ENCODE data around the gene SLC35F6. TPM values are rescaled to one million over a fixed set of nuclear protein-coding genes. Genes with fewer than 3 reads are reported as not detected.
"Not testable (repeated sequence)": the region's sequence is repeated elsewhere in the genome, so short reads cannot be mapped to it uniquely, and the experiment has no call there.

The SLC35F6 gene
- total and polyA plus RNA-seq, 5 donors = 18.8 to 34.3 (median 25.4) TPM

- intact Hi-C loops (cut with DNase I) = no loop called here
- WGBS = 92% methylated on average over 3 of the region's 3 CpGs
- no peaks in the 10 kb centered on the region for H3K9me3 ChIP-seq (ENCODE audit: control insufficient read depth, low read length)
- no peak overlapping the region for H3K4me3 ChIP-seq (ENCODE audit: low read length)
- ATAC-seq (peak in 1 of 2 donors; percentile 11), DNase-seq (no peak)
- H3K27ac ChIP-seq (ENCODE audit: low read length) = no peak overlapping the region
- no peaks in the 10 kb centered on the region for H3K4me1 ChIP-seq (ENCODE audit: control insufficient read depth, insufficient read depth, low read length)
- H3K27me3 ChIP-seq (ENCODE audit: control insufficient read depth, insufficient read depth) = no peaks in the 10 kb centered on the region
Observed at GRCh38 chr2:26812731-26813130, 48.6 kb downstream of the SLC35F6 start.

DNA sequence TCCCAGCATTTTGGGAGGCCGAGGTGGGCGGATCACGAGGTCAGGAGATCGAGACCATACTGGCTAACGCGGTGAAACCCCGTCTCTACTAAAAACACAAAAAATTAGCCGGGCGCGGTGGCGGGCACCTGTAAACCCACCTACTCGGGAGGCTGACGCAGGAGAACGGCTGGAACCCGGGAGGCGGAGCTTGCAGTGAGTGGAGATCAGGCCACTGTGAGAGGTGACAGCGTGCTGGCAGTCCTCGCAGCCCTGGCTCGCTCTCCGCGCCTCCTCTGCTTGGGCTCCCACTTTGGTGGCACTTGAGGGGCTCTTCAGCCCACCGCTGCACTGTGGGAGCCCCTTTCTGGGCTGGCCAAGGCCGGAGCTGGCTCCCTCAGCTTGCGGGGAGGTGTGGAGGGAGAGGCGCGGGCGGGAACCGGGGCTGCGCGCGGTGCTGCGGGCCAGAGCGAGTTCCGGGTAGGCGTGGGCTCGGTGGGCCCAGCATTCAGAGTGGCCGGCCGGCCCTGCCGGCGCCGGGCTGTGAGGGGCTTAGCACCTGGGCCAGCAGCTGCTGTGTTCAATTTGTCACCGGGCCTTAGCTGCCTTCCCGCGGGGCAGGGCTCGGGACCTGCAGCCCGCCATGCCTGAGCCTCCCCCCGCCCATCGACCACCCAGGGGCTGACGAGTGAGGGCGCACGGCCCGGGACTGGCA lies 50.1 kb downstream of the SLC35F6 start:
- intact Hi-C loops (cut with DNase I) = not testable (repeated sequence)

DNA sequence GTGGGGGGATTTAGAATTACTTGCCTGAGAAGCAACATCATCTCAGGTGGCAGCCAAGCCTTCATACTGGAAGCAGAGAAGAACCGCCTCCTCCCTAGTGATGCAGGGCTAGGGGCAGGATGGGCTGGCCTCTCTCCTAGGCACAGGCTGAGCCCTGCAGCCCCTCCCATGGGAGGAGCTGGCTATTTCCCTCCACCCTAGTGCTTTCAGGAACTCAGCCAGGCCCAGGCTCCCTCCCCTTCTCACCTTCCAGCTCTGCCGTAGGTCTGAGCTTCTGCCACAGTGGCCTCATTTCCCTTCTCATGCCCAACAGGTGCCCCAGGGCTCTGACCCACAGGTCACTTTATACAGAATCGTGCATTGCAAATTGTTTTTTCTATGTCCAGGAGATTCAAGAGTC lies 52.8 kb downstream of the SLC35F6 start:
- no peaks in the 10 kb centered on the region for H3K27me3 ChIP-seq (ENCODE audit: control insufficient read depth, insufficient read depth)
- no peaks in the 10 kb centered on the region for H3K9me3 ChIP-seq (ENCODE audit: control insufficient read depth, low read length)
- DNase-seq (no peak), ATAC-seq (no peak)
- no peak overlapping the region for H3K27ac ChIP-seq (ENCODE audit: low read length)
- 44% methylated on average over 3 of the region's 3 CpGs for WGBS
- intact Hi-C loops (cut with DNase I) = no loop called here
- H3K4me3 ChIP-seq (ENCODE audit: low read length) = no peak overlapping the region
- no peaks in the 10 kb centered on the region for H3K4me1 ChIP-seq (ENCODE audit: control insufficient read depth, insufficient read depth, low read length)

More for the DNA sequence above, 50.1 kb downstream of the SLC35F6 start:
- not testable (repeated sequence) for H3K27me3 ChIP-seq (ENCODE audit: control insufficient read depth, insufficient read depth); H3K4me1 ChIP-seq (ENCODE audit: control insufficient read depth, insufficient read depth, low read length); H3K27ac ChIP-seq (ENCODE audit: low read length); DNase-seq; ATAC-seq; H3K4me3 ChIP-seq (ENCODE audit: low read length); H3K9me3 ChIP-seq (ENCODE audit: control insufficient read depth, low read length)
- WGBS = 93% methylated on average over 52 of the region's 52 CpGs

DNA sequence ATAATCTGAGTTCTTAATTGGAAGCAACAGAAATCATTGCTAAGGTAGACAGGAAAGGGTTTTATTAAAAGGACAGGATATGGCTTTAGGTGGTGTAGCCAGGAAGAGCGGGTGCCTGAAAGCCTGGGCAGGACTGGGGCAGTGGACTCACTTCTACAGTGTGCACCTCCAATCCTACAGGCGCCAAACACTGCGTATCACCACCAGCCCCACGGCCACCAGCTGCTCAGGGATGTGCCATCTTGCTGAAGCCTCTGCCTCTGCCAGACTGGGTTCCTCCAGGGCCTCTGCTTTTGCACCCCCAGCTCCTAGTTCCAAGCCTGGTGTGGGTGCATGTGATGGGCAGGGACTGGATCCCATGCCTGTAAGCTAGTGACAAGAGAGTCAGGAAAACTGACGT lies 54.2 kb downstream of the SLC35F6 start:
- DNase-seq = no peak
- Histone ChIP-seq H3K27ac (ENCODE audit: low read length) (no peak overlapping the region), H3K4me3 (ENCODE audit: low read length) (no peak overlapping the region), H3K9me3 (ENCODE audit: control insufficient read depth, low read length) (no peaks in the 10 kb centered on the region), H3K4me1 (ENCODE audit: control insufficient read depth, insufficient read depth, low read length) (no peaks in the 10 kb centered on the region), H3K27me3 (ENCODE audit: control insufficient read depth, insufficient read depth) (no peaks in the 10 kb centered on the region)
- no peak for ATAC-seq
- intact Hi-C loops (cut with DNase I) = no loop called here
- 69% methylated on average over 5 of the region's 5 CpGs for WGBS

GRCh38 chr2:26818972-26819371 lies 54.9 kb downstream of the SLC35F6 start:
- Histone ChIP-seq H3K4me3 (ENCODE audit: low read length) (no peak overlapping the region), H3K27me3 (ENCODE audit: control insufficient read depth, insufficient read depth) (no peaks in the 10 kb centered on the region), H3K27ac (ENCODE audit: low read length) (no peak overlapping the region), H3K4me1 (ENCODE audit: control insufficient read depth, insufficient read depth, low read length) (no peaks in the 10 kb centered on the region), H3K9me3 (ENCODE audit: control insufficient read depth, low read length) (no peaks in the 10 kb centered on the region)
- no peak for DNase-seq
- WGBS = 74% methylated on average over 6 of the region's 6 CpGs
- intact Hi-C loops (cut with DNase I) = no loop called here
- ATAC-seq = no peak

GRCh38 chr2:26820932-26821331 lies 56.8 kb downstream of the SLC35F6 start:
- intact Hi-C loops (cut with DNase I) = no loop called here
- ATAC-seq (no peak), DNase-seq (no peak)
- Histone ChIP-seq H3K9me3 (ENCODE audit: control insufficient read depth, low read length) (no peaks in the 10 kb centered on the region), H3K27me3 (ENCODE audit: control insufficient read depth, insufficient read depth) (no peaks in the 10 kb centered on the region), H3K4me1 (ENCODE audit: control insufficient read depth, insufficient read depth, low read length) (no peaks in the 10 kb centered on the region), H3K27ac (ENCODE audit: low read length) (no peak overlapping the region), H3K4me3 (ENCODE audit: low read length) (no peak overlapping the region)
- 83% methylated on average over 7 of the region's 7 CpGs for WGBS

DNA sequence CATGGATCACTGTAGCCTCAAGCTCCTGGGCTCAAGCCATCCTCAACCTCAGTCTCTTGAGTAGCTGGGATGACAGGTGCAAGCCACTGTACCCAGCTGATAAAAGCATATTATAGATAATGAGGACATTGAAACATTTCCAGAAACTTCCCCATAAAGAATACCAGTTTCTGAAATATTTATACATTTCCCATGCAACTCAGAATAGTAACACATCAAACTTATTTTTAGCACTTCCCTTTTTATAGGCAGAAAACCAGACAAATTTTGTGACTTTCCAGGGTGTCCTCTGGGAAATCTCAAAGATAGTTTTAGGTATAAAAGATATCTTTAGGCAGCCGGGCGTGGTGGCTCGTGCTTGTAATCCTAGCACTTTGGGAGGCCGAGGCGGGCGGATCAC lies 58.8 kb downstream of the SLC35F6 start:
- H3K9me3 ChIP-seq (ENCODE audit: control insufficient read depth, low read length) = no peaks in the 10 kb centered on the region
- H3K4me3 ChIP-seq (ENCODE audit: low read length) = no peak overlapping the region
- no peak for ATAC-seq
- no peak for DNase-seq
- intact Hi-C loops (cut with DNase I) = no loop called here
- no peak overlapping the region for H3K27ac ChIP-seq (ENCODE audit: low read length)
- 85% methylated on average over 6 of the region's 6 CpGs for WGBS
- H3K4me1 ChIP-seq (ENCODE audit: control insufficient read depth, insufficient read depth, low read length) = no peaks in the 10 kb centered on the region
- no peaks in the 10 kb centered on the region for H3K27me3 ChIP-seq (ENCODE audit: control insufficient read depth, insufficient read depth)

Other genes with a start within 250 kb of the SLC35F6 start
- not detected for gene CIB4, start 122.9 kb upstream of the SLC35F6 start, total RNA-seq
- not detected for gene CIB4, start 122.9 kb upstream of the SLC35F6 start, polyA plus RNA-seq
- 10 to 100 TPM; 25.6 to 36.6 (median 28.2) TPM for gene KCNK3, start 71.6 kb upstream of the SLC35F6 start, total RNA-seq
- 29.3 TPM for gene KCNK3, start 71.6 kb upstream of the SLC35F6 start, polyA plus RNA-seq
- under 1 TPM in 2 of 4 donors, not detected in 2; 0.71 to 0.91 TPM for gene CENPA, start 21.8 kb downstream of the SLC35F6 start, total RNA-seq
- gene CENPA, start 21.8 kb downstream of the SLC35F6 start, polyA plus RNA-seq = 0.18 TPM
- not detected for gene DPYSL5, start 83.8 kb downstream of the SLC35F6 start, total RNA-seq
- gene DPYSL5, start 83.8 kb downstream of the SLC35F6 start, polyA plus RNA-seq = 0.05 TPM
- 10 to 100 TPM; 43.6 to 58.8 (median 49.9) TPM for gene MAPRE3, start 206.4 kb downstream of the SLC35F6 start, total RNA-seq
- 85.1 TPM for gene MAPRE3, start 206.4 kb downstream of the SLC35F6 start, polyA plus RNA-seq